Psoas muscle (tissue), 8 donors: ENCODE measurements around the gene SRD5A1. TPM values are rescaled to one million over a fixed set of nuclear protein-coding genes. Genes with fewer than 3 reads are reported as not detected.

ENCODE experiments used
- ATAC-seq, 4 donors: fragments of 200-7000 bp; cut with Tn5 transposase; one replicate each; pipeline ENCODE4 v1.9.1; 2020; ENCODE audit warnings: moderate library complexity in 3 of 4, mild to moderate bottlenecking in 2 of 4
- DNase-seq, 2 donors: peaks; one replicate each; pipeline ENCODE4 v3.0.0-alpha.2; 2020
- H3K27ac ChIP-seq: fragments of 200-600 bp; one replicate; pipeline ENCODE4 v1.8.0; 2022
- H3K27me3 ChIP-seq, 3 donors: fragments of 200-600 bp in 1 of 3; one replicate each; pipeline versions ENCODE4 v1.6.1 to v1.8.0; 2013 to 2022; ENCODE audit warnings: low read length in 2 of 3, mild to moderate bottlenecking in 2 of 3, moderate library complexity in 1 of 3; ENCODE audit not compliant: insufficient read depth in 3 of 3
- H3K36me3 ChIP-seq, 2 donors: fragments of 200-600 bp in 1 of 2; one replicate each; pipeline versions ENCODE4 v1.6.1 to v1.8.0; 2013 to 2022; ENCODE audit warnings: low read depth in 1 of 2, mild to moderate bottlenecking in 1 of 2, moderate library complexity in 1 of 2; ENCODE audit not compliant: insufficient read depth in 1 of 2
- H3K4me1 ChIP-seq: fragments of 200-600 bp; one replicate; pipeline ENCODE4 v1.8.0; 2022
- H3K4me3 ChIP-seq: fragments of 200-600 bp; one replicate; pipeline ENCODE4 v1.8.0; 2022; ENCODE audit warnings: mild to moderate bottlenecking
- H3K9me3 ChIP-seq: fragments of 200-600 bp; one replicate; pipeline ENCODE4 v1.8.0; 2022
- WGBS, 3 donors: extraction: QIAGEN DNeasy Blood & Tissue Kit; methylation state at CpG; one replicate each; pipeline versions ENCODE4 v1.1.6 to v1.1.7; 2013; 5-methylcytosine and 5-hydroxymethylcytosine counted together
- intact Hi-C, 2 donors: fragments of 100-400 bp; cut with DNase I; formaldehyde crosslinking; loops; one replicate each; pipeline versions ENCODE4 v1.11.0 to v1.14.2; 2022
- polyA plus RNA-seq, 3 donors: library from polyadenylated mRNA; stranded (reverse); fragments of 200-250 nt; gene quantifications; one replicate each; pipeline ENCODE4 v1.2.3, GENCODE V29; 2013
- total RNA-seq, 4 donors: library from RNA; stranded (reverse); fragmentation: NEBNext Ultra II Directional in 2 of 4; extraction: Animal tissue kit (Norgen Biotek cat#: 25700) in 2 of 4; gene quantifications; one replicate each; pipeline versions ENCODE4 v1.2.1 to v1.2.4, GENCODE V29; 2021 to 2023
- TF ChIP-seq, protein P1 (sequence below): fragments of 200-600 bp; IDR thresholded peaks from one replicate; pipeline ENCODE4 v1.8.0; 2022; ENCODE audit warnings: antibody characterized with exemption
- donor health status: healthy with polysubstance abuse.
- donor health status: DM: no; HTN: no; CAD: no; lungs with moderate emphysema.
- donor health status: Bipolar disorder and iron deficiency.
- donor health status: healthy.
- donor health status: DM: yes; HTN: yes; CAD: no.
- donor health status: DM: no; HTN: no; CAD: no.
- donor health status: DM: no; HTN: no; CAD: no.
- donor health status: DM: yes; HTN: yes; CAD: no.

The SRD5A1 gene
- total and polyA plus RNA-seq, 7 donors, result 1.1 to 2.4 (median 1.7) TPM

DNA sequence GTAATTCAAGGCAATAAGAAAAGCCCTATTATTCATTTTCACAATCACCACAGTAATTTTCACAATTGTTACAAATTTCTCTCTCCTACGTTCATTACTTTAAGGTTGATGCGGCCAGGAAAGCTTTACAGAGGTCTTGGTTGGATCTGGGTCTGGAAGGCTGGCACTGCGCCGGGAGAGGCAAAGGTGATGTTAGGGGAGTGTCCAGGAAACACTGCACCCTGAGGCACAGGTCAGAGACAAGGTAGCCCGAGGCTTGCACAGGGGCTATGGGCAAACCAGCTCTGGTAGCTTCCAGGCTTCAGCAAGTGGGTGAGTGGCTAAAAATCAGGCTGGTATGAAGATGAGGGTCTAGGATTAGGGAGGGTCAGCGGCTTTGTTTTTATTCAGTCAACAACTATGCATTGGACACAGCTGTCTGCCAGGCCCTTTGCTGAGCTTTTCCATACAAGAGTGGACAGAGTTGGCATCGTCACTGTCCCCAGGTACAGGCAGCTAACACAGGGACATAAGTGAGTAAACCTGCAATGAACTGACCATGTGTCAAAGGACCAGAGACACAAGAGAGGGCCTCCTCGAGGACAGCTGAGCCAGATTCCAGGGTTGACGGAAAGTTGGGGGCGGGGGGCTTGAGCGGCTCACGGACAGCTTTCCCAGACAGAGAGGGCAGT, 67.6 kb downstream of the SRD5A1 start:
- TF ChIP-seq, protein P1, sequence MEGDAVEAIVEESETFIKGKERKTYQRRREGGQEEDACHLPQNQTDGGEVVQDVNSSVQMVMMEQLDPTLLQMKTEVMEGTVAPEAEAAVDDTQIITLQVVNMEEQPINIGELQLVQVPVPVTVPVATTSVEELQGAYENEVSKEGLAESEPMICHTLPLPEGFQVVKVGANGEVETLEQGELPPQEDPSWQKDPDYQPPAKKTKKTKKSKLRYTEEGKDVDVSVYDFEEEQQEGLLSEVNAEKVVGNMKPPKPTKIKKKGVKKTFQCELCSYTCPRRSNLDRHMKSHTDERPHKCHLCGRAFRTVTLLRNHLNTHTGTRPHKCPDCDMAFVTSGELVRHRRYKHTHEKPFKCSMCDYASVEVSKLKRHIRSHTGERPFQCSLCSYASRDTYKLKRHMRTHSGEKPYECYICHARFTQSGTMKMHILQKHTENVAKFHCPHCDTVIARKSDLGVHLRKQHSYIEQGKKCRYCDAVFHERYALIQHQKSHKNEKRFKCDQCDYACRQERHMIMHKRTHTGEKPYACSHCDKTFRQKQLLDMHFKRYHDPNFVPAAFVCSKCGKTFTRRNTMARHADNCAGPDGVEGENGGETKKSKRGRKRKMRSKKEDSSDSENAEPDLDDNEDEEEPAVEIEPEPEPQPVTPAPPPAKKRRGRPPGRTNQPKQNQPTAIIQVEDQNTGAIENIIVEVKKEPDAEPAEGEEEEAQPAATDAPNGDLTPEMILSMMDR, result no peak
- H3K36me3 ChIP-seq, result no peaks in the 10 kb centered on the region
- peaks cover 23% of the 10 kb centered on the region for H3K4me1 ChIP-seq
- intact Hi-C loops, result loop anchor here in 1 of 2 donors (5.0 kb wide), 1 partner anchor 64 kb away; no protein-coding TSS in a partner anchor
- DNase-seq, result no peak
- no peaks in the 10 kb centered on the region for H3K9me3 ChIP-seq
- 75 to 82% (median 76%) methylated on average over 12 of the region's 12 CpGs for WGBS, 3 donors
- no peak overlapping the region for H3K27ac ChIP-seq
- H3K4me3 ChIP-seq, result no peak overlapping the region
- H3K27me3 ChIP-seq, result no peaks in the 10 kb centered on the region
- no peak for ATAC-seq

- Histone ChIP-seq H3K27me3 (no peaks in the 10 kb centered on the region), H3K4me3 (no peak overlapping the region), H3K27ac (no peak overlapping the region), H3K9me3 (no peaks in the 10 kb centered on the region), H3K36me3 (no peaks in the 10 kb centered on the region), H3K4me1 (peaks cover 23% of the 10 kb centered on the region)
- TF ChIP-seq, protein P1, result no peak
- ATAC-seq, result no peak
- 83 to 86% (median 85%) methylated on average over 12 of the region's 12 CpGs for WGBS, 3 donors
- no peak for DNase-seq
- intact Hi-C loops, result loop anchor here in 1 of 2 donors (5.0 kb wide), 1 partner anchor 64 kb away; no protein-coding TSS in a partner anchor
These were observed 68.3 kb downstream of the SRD5A1 start for GRCh38 chr5:6701491-6701890.

GRCh38 chr5:6702633-6703032, 69.4 kb downstream of the SRD5A1 start:
- TF ChIP-seq, protein P1, result no peak
- no peak overlapping the region for H3K4me3 ChIP-seq
- intact Hi-C loops, result loop anchor here in 1 of 2 donors (5.0 kb wide), 1 partner anchor 65 kb away; no protein-coding TSS in a partner anchor
- no peak for DNase-seq
- H3K36me3 ChIP-seq, result no peaks in the 10 kb centered on the region
- 92 to 94% (median 93%) methylated on average over 6 of the region's 6 CpGs for WGBS, 3 donors
- ATAC-seq, result no peak
- H3K27me3 ChIP-seq, result no peaks in the 10 kb centered on the region
- H3K4me1 ChIP-seq, result peaks cover 23% of the 10 kb centered on the region
- no peak overlapping the region for H3K27ac ChIP-seq
- H3K9me3 ChIP-seq, result no peaks in the 10 kb centered on the region

DNA sequence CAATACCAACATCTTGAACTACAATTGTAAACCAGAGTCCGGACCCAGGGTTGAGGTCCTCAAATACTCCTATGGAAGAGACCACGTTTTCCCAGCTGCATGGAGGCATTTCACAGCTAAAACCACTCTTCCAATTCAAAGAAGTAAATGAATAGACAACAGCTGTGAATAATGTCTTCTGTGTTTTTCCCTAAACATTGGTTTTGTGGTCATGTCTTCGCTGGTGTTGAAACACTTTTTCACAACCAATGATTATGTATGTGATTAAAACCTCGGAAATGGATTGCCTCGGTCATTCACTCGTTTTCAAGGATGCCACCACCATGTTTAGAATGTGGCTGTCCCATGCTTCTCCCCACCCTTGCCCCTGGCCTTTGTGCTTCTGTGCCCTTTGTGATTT, 70.6 kb downstream of the SRD5A1 start:
- Histone ChIP-seq H3K27ac (peak overlapping the region; percentile 84), H3K4me3 (peak overlapping the region; percentile 3), H3K36me3 (no peaks in the 10 kb centered on the region), H3K27me3 (no peaks in the 10 kb centered on the region), H3K4me1 (peaks cover 23% of the 10 kb centered on the region), H3K9me3 (no peaks in the 10 kb centered on the region)
- DNase-seq, result no peak
- WGBS, 3 donors, result 67 to 87% (median 78%) methylated on average over 6 of the region's 6 CpGs
- TF ChIP-seq, protein P1, result no peak
- intact Hi-C loops, result loop anchor here in 1 of 2 donors (1.0 to 5.0 kb wide), 2 partner anchors 41 to 67 kb away; no protein-coding TSS in a partner anchor
- no peak for ATAC-seq
